Gastroesophageal sphincter (tissue), 3 donors: ENCODE data around the gene MGST1.

ENCODE experiments used
- EP300 ChIP-seq: sonication (generic); formaldehyde crosslinking; IDR thresholded peaks from one replicate; pipeline ENCODE4 v1.6.1; 2017; ENCODE audit warnings: antibody characterized with exemption, mild to moderate bottlenecking
- TF ChIP-seq, protein P1 (sequence below), 4 experiments: fragments of 200-600 bp in 2 of 4; fragments of 450-650 bp in 2 of 4; sonication (generic) in 1 of 4; IDR thresholded peaks; one replicate each; pipeline ENCODE4 v1.5.1; 2017 to 2019; ENCODE audit warnings: antibody characterized with exemption in 4 of 4, mild to moderate bottlenecking in 2 of 4, moderate library complexity in 2 of 4

DNA sequence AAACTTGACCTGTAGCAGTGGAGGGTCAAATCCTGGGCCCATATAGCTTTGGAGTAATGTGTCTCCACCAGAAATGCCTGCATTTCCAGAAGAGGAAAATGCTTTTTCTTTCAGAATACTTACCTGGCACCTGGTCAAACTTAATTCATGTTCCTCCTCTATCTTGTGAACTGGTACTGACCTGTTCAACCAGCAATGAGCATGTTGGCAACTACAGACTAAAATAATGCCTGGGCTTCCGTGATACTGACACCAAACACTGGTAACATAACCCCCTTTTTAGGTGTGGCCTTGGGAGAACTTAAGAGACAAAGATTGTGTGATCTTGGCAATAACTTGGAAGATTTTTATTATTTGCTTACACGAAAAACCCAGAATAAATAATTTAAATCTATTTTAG is 23.8 kb upstream of the MGST1 start:
- TF ChIP-seq EP300 = no peak
- TF ChIP-seq, protein P1, sequence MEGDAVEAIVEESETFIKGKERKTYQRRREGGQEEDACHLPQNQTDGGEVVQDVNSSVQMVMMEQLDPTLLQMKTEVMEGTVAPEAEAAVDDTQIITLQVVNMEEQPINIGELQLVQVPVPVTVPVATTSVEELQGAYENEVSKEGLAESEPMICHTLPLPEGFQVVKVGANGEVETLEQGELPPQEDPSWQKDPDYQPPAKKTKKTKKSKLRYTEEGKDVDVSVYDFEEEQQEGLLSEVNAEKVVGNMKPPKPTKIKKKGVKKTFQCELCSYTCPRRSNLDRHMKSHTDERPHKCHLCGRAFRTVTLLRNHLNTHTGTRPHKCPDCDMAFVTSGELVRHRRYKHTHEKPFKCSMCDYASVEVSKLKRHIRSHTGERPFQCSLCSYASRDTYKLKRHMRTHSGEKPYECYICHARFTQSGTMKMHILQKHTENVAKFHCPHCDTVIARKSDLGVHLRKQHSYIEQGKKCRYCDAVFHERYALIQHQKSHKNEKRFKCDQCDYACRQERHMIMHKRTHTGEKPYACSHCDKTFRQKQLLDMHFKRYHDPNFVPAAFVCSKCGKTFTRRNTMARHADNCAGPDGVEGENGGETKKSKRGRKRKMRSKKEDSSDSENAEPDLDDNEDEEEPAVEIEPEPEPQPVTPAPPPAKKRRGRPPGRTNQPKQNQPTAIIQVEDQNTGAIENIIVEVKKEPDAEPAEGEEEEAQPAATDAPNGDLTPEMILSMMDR (IDR thresholded peaks at IDR 0.05) = no peak
